SK-N-SH (cell line): ENCODE results near the gene RSRC1. TPM values are rescaled to one million over a fixed set of nuclear protein-coding genes. Genes with fewer than 3 reads are reported as not detected.

Experiments
- CTCF ChIA-PET: fragments of 300-600, 350-600 bp; formaldehyde crosslinking; extraction: SDS; loops from one replicate; lab custom pipeline; 2021; lab: Yijun Ruan, JAX
- POLR2A ChIA-PET: fragments of 350-600 bp; sonication (Branson Sonifier 250); formaldehyde crosslinking; extraction: SDS; loops from one replicate; lab custom pipeline; 2020; ENCODE audit warnings: antibody characterized with exemption, inconsistent platforms; lab: Yijun Ruan, JAX
- DNase-seq: peaks from one replicate; pipeline ENCODE4 v3.0.0; 2012
- H2AFZ ChIP-seq: fragments of 200-600 bp; sonication (generic); 2 replicates; pipeline ENCODE4 v1.8.1; 2016; ENCODE audit warnings: antibody characterized with exemption, mild to moderate bottlenecking, low read depth
- H3F3A ChIP-seq: fragments of 200-600 bp; sonication (generic); replicated peaks from 2 replicates; pipeline ENCODE3; 2016; ENCODE audit warnings: antibody characterized with exemption, mild to moderate bottlenecking; ENCODE audit not compliant: insufficient read depth
- H3K27ac ChIP-seq, 2 experiments: fragments of 200-500 bp in 1 of 2; fragments of 200-600 bp in 1 of 2; sonication (Bioruptor generic) in 1 of 2; sonication (generic), shearing (Covaris generic) in 1 of 2; 2 replicates each; pipeline versions ENCODE4 v1.5.1 to v1.6.1; 2014 to 2016; ENCODE audit warnings: low read depth in 2 of 2, inconsistent platforms in 1 of 2, low read length in 1 of 2, mild to moderate bottlenecking in 1 of 2, mixed read lengths in 1 of 2
- H3K27me3 ChIP-seq: fragments of 200-600 bp; sonication (generic), shearing (Covaris generic); 2 replicates; pipeline ENCODE4 v1.6.1; 2016; ENCODE audit warnings: mixed run types; ENCODE audit not compliant: insufficient read depth
- H3K36me3 ChIP-seq, 2 experiments: fragments of 200-500 bp in 1 of 2; fragments of 200-600 bp in 1 of 2; sonication (Bioruptor generic) in 1 of 2; sonication (generic) in 1 of 2; replicated peaks in 1 of 2; 2 replicates each; pipeline versions ENCODE3 to v1.5.1; 2014 to 2016; ENCODE audit warnings: low read length in 1 of 2, mild to moderate bottlenecking in 1 of 2; ENCODE audit not compliant: insufficient read depth in 2 of 2, control insufficient read depth in 1 of 2
- H3K4me1 ChIP-seq, 2 experiments: fragments of 200-500 bp in 1 of 2; fragments of 200-600 bp in 1 of 2; sonication (Bioruptor generic) in 1 of 2; sonication (generic), shearing (Covaris generic) in 1 of 2; 2 replicates each; pipeline versions ENCODE4 v1.5.1 to v1.6.1; 2014 to 2016; ENCODE audit warnings: low read depth in 1 of 2, low read length in 1 of 2, mixed run types in 1 of 2; ENCODE audit not compliant: insufficient read depth in 2 of 2, control insufficient read depth in 1 of 2
- H3K4me2 ChIP-seq: fragments of 200-600 bp; sonication (generic), shearing (Covaris generic); 2 replicates; pipeline ENCODE4 v1.6.1; 2017; ENCODE audit warnings: mixed run types
- H3K4me3 ChIP-seq, 2 experiments: fragments of 200-500 bp in 1 of 2; fragments of 200-600 bp in 1 of 2; sonication (Bioruptor generic) in 1 of 2; sonication (generic), shearing (Covaris generic) in 1 of 2; 2 replicates each; pipeline versions ENCODE4 v1.5.1 to v1.8.1; 2014 to 2016; ENCODE audit warnings: low read depth in 2 of 2, inconsistent platforms in 1 of 2, low read length in 1 of 2, mild to moderate bottlenecking in 1 of 2, mixed read lengths in 1 of 2, moderate library complexity in 1 of 2
- H3K79me2 ChIP-seq: fragments of 200-600 bp; sonication (generic); 2 replicates; pipeline ENCODE4 v1.8.1; 2017; ENCODE audit warnings: mild to moderate bottlenecking; ENCODE audit not compliant: insufficient read depth
- H3K9ac ChIP-seq: fragments of 200-600 bp; sonication (generic); 2 replicates; pipeline ENCODE4 v1.6.1; 2017; ENCODE audit warnings: mixed run types
- H3K9me2 ChIP-seq: fragments of 200-600 bp; sonication (generic); 2 replicates; pipeline ENCODE4 v1.6.1; 2017; ENCODE audit warnings: mixed run types
- H3K9me3 ChIP-seq: fragments of 200-600 bp; sonication (generic); 2 replicates; pipeline ENCODE4 v1.6.1; 2017; ENCODE audit warnings: mixed run types, mild to moderate bottlenecking, moderate library complexity
- H4K20me1 ChIP-seq: fragments of 200-600 bp; sonication (generic); 2 replicates; pipeline ENCODE4 v1.6.1; 2017; ENCODE audit warnings: mild to moderate bottlenecking, mixed run types; ENCODE audit not compliant: insufficient read depth
- CHD2 ChIP-seq: fragments of 150-350 bp; IDR thresholded peaks from 2 replicates; pipeline ENCODE4 v1.6.1; 2018; ENCODE audit warnings: low read length; ENCODE audit not compliant: partially characterized antibody
- ELF1 ChIP-seq: IDR thresholded peaks from 2 replicates; pipeline ENCODE4 v1.4.0; 2012
- FOSL2 ChIP-seq: IDR thresholded peaks from 2 replicates; pipeline ENCODE4 v1.4.0; 2012; ENCODE audit warnings: low read depth, mild to moderate bottlenecking, moderate library complexity, borderline replicate concordance
- FOXM1 ChIP-seq: IDR thresholded peaks from 2 replicates; pipeline ENCODE4 v1.4.0; 2012; ENCODE audit warnings: low read depth, mild to moderate bottlenecking
- GABPA ChIP-seq: IDR thresholded peaks from 2 replicates; pipeline ENCODE4 v1.4.0; 2012; ENCODE audit warnings: low read depth, mild to moderate bottlenecking
- GATA2 ChIP-seq: sonication (generic); formaldehyde crosslinking; IDR thresholded peaks from 2 replicates; pipeline ENCODE4 v1.5.0; 2020; ENCODE audit warnings: mild to moderate bottlenecking, missing genetic modification reagents
- JUND ChIP-seq: IDR thresholded peaks from 2 replicates; pipeline ENCODE4 v1.4.0; 2012
- MEF2A ChIP-seq: IDR thresholded peaks from 2 replicates; pipeline ENCODE4 v1.4.0; 2012; ENCODE audit warnings: low read depth, borderline replicate concordance
- NFIC ChIP-seq: IDR thresholded peaks from 2 replicates; pipeline ENCODE4 v1.4.0; 2012; ENCODE audit warnings: borderline replicate concordance
- NRF1 ChIP-seq: IDR thresholded peaks from 2 replicates; pipeline ENCODE4 v1.6.1; 2012; ENCODE audit warnings: low read depth, mild to moderate bottlenecking, low read length
- RCOR1 ChIP-seq: fragments of 150-350 bp; IDR thresholded peaks from 2 replicates; pipeline ENCODE4 v1.6.1; 2017; ENCODE audit warnings: antibody characterized with exemption, low read length
- REST ChIP-seq: IDR thresholded peaks from 2 replicates; pipeline ENCODE4 v1.6.1; 2012; ENCODE audit warnings: mild to moderate bottlenecking, low read depth, low read length, moderate library complexity
- RFX5 ChIP-seq: IDR thresholded peaks from 2 replicates; pipeline ENCODE4 v1.6.1; 2012; ENCODE audit warnings: mild to moderate bottlenecking, improper control_type of control experiment, low read length
- SIN3A ChIP-seq: IDR thresholded peaks from 2 replicates; pipeline ENCODE4 v1.6.1; 2012; ENCODE audit warnings: low read depth, mild to moderate bottlenecking, low read length, moderate library complexity, borderline replicate concordance
- SMC3 ChIP-seq: IDR thresholded peaks from 2 replicates; pipeline ENCODE4 v1.6.1; 2012; ENCODE audit warnings: low read depth, low read length, improper control_type of control experiment
- TAF1 ChIP-seq: IDR thresholded peaks from 2 replicates; pipeline ENCODE4 v1.6.1; 2012; ENCODE audit warnings: low read depth, mild to moderate bottlenecking, low read length, moderate library complexity, borderline replicate concordance
- YY1 ChIP-seq: IDR thresholded peaks from 2 replicates; pipeline ENCODE4 v1.4.0; 2012; ENCODE audit warnings: low read depth, mild to moderate bottlenecking
- WGBS: methylation state at CpG from one replicate; pipeline ENCODE4 v1.1.6; 2017; ENCODE audit warnings: low lambda C conversion rate; 5-methylcytosine and 5-hydroxymethylcytosine counted together
- polyA plus RNA-seq, 3 experiments: library from polyadenylated mRNA; depleted of rRNA; stranded (reverse); fragments of >200 nt; gene quantifications; 2 replicates each; pipeline ENCODE4 v1.2.3, GENCODE V29; 2012
- TF ChIP-seq, protein P1 (sequence below): fragments of 150-350 bp; IDR thresholded peaks from 2 replicates; pipeline ENCODE4 v1.6.1; 2017; ENCODE audit warnings: antibody characterized with exemption, low read length, low read depth, borderline replicate concordance
- TF ChIP-seq, protein P2 (sequence below): fragments of 200-600 bp; sonication (generic); IDR thresholded peaks from 2 replicates; pipeline ENCODE4 v1.6.1; 2017; ENCODE audit warnings: antibody characterized with exemption, mild to moderate bottlenecking, moderate library complexity

Gene RSRC1
- polyA plus RNA-seq, 1 of the 3 experiments (the other 2 are of a cell fraction) = 4.5 TPM

DNA sequence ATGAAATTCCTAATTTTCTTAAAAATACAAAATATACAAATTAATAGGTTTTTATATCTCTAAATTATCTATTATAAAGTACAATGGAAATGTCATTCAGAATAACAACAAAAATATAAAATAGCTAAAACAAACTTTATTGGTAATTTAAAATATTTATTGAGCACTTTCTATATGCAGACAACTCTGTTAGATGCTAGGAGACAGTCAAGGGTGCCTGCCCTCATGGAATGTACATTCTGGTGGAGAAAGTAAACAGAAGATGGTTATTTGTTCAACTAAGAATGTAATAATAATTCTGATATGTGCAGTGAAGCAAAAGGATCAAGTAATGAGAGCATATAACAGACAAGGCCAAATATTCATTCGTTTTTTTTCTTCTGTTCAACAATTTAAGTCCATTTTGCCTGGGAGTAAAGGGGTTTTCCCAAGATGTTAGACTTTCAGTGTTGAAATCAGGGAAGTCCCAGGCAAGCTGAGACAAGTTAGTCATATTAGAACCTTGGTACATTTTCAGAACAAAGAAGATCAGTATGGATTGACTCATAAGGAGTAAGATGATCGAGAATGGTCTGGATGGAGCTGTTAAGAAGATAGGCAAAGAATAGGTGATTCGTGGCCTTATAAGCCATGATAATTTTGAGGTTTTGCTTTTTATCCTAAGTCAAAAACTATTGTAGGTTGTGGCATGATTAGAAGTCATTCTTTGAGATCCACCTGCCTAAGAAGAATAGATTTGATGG lies 310.9 kb downstream of the RSRC1 start:
- ChIA-PET CTCF (interaction anchor here (0.8 to 1.0 kb wide), 2 partner anchors 13 to 809 kb away, joined by 3 read pairs; no protein-coding TSS in a partner anchor), POLR2A (no interaction called here)
- 73% methylated on average over 3 of the region's 3 CpGs for WGBS
- Histone ChIP-seq H3K9me3 (no peaks in the 10 kb centered on the region), H3K36me3 (no peaks in the 10 kb centered on the region), H3K9me2 (no peaks in the 10 kb centered on the region), H3F3A (no peaks in the 10 kb centered on the region), H2AFZ (no peak overlapping the region), H3K4me3 (no peak overlapping the region)
- TF ChIP-seq GATA2 (CRISPR knock-in tag) (no peak), NFIC (no peak), SIN3A (no peak), YY1 (no peak), GABPA (no peak), SMC3 (no peak), JUND (no peak), CHD2 (no peak), RCOR1 (no peak), RFX5 (no peak), FOSL2 (no peak), MEF2A (no peak), TAF1 (no peak), ELF1 (no peak), REST (no peak), NRF1 (no peak), FOXM1 (no peak)
- TF ChIP-seq, protein P1, sequence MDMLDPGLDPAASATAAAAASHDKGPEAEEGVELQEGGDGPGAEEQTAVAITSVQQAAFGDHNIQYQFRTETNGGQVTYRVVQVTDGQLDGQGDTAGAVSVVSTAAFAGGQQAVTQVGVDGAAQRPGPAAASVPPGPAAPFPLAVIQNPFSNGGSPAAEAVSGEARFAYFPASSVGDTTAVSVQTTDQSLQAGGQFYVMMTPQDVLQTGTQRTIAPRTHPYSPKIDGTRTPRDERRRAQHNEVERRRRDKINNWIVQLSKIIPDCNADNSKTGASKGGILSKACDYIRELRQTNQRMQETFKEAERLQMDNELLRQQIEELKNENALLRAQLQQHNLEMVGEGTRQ = no peak
- TF ChIP-seq, protein P2, sequence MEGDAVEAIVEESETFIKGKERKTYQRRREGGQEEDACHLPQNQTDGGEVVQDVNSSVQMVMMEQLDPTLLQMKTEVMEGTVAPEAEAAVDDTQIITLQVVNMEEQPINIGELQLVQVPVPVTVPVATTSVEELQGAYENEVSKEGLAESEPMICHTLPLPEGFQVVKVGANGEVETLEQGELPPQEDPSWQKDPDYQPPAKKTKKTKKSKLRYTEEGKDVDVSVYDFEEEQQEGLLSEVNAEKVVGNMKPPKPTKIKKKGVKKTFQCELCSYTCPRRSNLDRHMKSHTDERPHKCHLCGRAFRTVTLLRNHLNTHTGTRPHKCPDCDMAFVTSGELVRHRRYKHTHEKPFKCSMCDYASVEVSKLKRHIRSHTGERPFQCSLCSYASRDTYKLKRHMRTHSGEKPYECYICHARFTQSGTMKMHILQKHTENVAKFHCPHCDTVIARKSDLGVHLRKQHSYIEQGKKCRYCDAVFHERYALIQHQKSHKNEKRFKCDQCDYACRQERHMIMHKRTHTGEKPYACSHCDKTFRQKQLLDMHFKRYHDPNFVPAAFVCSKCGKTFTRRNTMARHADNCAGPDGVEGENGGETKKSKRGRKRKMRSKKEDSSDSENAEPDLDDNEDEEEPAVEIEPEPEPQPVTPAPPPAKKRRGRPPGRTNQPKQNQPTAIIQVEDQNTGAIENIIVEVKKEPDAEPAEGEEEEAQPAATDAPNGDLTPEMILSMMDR = no peak
- TF ChIP-seq, all 33 proteins: peak for 0
- Histone ChIP-seq H3K4me2 (no peak overlapping the region), H3K27ac (no peak overlapping the region), H3K4me1 (no peaks in the 10 kb centered on the region), H3K79me2 (no peaks in the 10 kb centered on the region), H4K20me1 (no peaks in the 10 kb centered on the region), H3K9ac (no peak overlapping the region), H3K27me3 (no peaks in the 10 kb centered on the region)
- DNase-seq = no peak
